T follicular helper cell (primary cell): Measurements from ENCODE around the gene CLEC19A.

ENCODE experiments used
- DNase-seq: peaks from one replicate; pipeline ENCODE4 v3.0.0-alpha.2; 2020; ENCODE audit warnings: low read depth
- total RNA-seq, 2 experiments: gene quantifications; one replicate each; lab custom pipeline; 2026; lab: John Stamatoyannopoulos, UW

CLEC19A gene
- total RNA-seq = 0 reads per million in 2 experiments

DNA sequence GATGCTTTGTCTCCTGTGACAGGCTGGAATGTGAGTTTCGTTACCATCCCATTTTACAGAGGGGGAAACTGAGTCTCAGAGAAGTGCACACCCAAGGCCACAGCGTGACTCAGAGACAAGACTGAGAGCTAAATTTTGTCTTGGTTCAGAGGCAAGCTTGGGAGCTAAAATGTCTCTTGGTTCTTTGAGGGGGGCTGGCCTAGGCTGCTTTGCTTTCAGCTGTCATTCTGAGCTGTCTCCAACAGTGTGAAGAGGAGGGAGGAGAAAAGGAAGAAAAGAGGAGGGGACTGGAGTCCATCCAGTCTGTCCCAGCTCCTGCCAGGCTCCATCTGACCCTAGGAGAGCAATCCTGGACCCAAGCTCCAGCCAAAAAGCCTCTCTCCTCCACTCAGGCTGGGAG is at the start of gene CLEC19A:
TSS of gene CLEC19A (plus strand) at position 301 of the 400 bp plus-strand sequence. CDS start 121 bp downstream, outside the sequence.
- DNase-seq = no peak

DNA sequence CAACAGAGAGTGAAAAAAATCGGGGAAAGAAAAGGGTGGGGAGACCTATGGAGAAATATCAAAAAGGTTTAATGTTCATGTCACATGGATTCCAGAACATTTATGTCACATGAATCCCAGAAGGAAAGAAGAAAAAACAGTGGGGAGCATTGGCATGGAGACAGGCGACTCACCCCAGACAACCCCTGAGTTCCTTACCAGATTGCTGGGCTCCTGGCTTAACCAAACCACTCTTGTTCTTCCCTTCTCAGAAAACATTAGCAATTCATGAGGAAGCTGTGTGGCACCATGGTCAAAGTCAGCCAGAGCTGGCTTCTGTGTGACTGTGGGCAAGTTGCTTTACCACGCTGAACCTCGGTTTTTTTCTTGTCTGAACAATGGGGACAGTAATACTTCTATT is 49.6 kb upstream of the CLEC19A start:
- no peak for DNase-seq

DNA sequence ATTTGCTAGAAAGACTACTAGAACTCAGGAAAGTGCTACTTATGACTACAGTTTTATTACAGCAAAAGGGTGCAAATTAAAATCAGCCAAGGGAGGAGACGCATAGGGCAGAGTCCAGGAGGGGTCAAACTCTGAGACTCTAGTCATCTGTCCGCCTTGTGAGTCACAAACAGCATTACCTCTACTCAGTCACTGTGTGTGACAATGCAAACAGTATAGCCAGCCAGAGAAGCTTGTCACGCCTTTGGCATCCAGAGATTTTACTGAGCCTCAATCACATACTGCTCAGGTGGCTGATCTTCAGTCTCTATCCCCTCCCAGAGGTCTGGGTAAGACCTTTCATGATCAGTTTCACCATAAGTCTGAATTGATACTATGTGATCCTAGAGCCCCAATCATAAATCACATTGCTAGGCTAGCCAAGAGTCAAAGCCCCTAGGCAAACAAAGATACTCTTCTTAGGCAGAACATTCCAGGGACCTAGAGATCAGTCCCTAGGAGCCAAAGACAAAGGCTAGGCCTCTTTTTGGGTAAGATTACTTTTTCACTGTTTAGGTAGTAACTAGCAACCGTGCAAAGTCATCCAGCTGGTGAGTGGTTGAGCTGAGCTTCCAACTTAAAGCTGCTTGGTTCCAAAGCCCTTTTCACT is 48.8 kb upstream of the CLEC19A start:
- DNase-seq = no peak

DNA sequence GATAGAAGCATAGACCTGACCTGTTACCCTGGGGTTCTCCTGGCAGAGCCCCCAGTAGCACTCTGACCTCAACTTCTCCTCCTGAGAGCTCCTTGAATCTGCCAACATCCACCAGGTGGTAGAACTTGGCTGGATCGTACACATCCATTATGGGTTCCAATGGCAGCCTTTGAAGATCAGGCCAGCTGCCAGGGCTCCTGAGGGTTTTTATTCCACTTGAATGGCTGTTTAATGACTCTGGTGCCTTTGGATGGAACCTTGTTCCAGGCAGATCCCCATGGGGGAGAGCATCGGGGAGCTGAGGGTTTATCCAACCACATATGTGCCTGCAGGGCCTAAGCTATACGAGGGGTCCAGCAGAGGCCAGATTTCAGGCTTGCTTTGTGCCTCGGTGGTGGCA is 47.1 kb upstream of the CLEC19A start:
- DNase-seq = no peak

DNA sequence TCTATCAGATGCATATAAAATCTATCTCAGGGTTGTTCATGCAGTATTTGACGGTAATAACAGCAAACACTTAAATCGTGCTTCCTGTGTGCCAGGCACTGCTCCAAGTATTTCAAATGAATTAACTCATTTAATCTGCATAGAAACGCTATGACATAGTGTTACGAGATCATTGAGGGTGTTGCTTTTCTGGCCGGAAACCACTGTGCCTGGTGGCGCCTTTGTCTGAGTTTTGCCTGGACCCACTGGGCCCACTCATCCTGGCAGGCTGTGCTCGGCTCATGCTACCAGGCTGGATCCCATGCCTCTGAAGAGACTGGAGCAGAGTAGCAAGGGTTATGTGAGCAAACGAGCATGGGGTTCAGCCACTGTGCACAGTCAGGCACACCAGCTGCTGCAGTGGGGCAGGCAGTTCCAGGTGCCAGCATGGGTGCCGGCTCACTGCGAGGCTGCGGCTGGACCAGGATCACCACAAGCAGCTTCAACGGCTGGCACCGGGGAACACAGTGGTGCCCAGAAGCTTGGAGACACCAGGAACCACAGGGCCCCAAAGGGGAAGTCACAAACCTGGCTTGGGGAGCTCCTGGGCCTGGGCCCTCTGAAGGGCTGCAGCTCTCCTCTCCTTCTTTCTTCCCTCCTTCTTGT is 45.9 kb upstream of the CLEC19A start:
- DNase-seq = no peak

DNA sequence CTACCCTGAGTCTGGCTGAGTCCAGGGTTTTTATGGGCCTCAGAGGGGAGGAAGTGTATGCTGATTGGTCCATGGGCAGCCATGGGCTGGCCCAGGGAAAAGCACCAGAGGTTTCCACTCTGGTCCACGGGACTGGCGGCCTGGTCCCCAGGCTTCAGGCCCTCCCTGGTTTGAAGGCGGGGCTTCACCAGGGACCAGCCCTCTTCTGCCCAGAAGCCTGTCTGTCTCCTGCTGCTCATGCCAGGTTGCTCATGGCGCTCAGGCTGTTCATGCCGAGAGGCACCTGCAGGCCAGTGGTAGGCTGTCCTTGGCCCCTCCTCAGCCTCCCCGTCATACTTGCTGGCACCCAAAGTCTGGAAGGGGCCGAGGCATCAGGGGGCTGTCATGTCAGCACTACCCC is 45.0 kb upstream of the CLEC19A start:
- no peak for DNase-seq

DNA sequence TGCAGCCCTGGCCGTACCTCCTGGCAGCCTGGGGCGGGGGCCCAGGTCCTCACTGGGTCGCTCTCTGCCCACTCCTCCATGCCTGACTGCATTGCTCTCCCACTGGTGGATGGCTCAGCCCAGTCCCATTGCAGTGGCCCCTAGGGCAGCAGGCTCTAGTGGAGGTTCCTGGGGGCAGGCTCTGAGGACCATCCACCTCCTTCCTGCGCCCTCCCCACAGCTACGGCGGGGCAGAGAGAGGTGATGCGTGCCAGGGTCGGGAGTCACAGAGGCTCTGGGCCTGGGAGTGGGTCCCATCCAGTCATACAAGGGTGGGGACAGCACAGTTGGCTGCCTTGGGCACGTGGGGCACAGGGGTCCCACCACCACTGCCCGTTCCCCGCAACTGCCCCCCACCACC is 44.0 kb upstream of the CLEC19A start:
- no peak for DNase-seq

DNA sequence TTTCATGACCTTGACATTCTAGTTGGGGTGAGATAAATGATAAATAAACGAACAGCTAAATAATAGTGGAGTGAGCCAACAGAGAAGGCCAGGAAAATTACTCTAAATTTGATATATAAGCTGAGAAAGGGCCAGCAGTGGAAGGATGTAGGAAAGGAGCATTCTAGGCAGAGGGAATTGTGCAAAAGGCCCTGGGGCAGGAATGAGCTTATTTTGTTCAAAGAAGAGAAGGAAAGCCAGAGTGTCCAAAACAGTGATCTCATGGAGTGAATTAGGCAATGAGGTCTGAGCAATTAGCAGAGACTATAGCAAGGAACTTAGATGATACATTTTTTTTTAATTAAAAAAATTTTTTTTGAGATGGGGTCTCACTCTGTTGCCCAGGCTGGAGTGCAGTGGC is 43.3 kb upstream of the CLEC19A start:
- DNase-seq = no peak

DNA sequence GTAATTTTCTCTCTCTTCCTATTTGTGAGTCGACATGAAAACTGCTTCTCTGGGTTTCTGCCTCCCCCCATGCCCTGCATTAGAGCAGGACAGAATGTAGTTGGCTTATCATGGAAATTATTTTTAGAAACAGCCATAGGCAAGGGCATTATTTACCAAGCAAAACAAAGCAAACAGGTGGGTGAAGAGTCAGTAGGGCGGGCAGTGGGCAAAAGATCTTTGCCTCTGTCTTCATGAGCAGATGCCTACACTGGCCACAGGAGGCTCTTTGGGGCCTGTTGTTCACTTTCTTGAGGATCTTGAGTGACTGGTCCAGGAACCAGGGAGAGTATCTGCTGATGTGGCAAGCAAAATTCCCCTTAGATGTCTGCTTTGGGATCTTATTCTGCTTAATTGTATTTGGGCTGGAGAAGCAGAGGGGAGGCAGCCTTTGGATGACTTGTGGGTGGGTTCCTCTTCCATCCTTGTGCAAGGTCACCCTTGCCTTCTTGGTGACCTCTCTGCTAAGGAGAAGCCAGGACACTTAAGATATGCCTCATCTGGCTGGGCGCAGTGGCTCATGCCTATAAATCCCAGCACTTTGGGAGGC is 42.5 kb upstream of the CLEC19A start:
- DNase-seq = no peak

DNA sequence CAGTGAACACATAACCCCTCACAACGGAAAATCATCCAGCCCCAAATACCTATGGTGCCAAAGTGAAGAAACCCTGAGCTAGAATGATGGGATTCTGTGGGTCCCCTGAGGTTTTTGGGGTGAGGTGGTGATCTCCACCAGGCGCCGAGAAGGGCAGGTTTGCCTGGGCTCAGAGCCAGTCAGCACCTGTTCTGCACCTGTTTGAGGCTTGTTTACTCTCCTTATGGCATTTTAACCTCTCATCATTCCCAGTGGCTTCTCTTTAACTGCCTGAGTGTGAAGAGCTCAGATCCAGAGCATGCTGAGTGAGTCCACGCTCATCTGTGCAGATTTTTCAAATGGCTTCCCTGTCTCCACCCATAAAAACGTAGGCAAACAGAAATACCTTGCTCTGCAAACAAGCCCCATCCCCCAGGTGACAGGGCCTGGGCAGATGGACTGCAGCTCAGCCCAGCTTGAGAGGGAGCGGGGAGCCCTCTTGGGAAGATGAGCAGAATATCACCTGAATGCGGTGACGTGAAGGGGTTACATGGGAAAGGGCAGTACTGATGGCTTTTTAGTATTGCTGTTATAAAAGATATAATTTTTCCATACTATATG is 40.1 kb upstream of the CLEC19A start:
- DNase-seq = no peak

DNA sequence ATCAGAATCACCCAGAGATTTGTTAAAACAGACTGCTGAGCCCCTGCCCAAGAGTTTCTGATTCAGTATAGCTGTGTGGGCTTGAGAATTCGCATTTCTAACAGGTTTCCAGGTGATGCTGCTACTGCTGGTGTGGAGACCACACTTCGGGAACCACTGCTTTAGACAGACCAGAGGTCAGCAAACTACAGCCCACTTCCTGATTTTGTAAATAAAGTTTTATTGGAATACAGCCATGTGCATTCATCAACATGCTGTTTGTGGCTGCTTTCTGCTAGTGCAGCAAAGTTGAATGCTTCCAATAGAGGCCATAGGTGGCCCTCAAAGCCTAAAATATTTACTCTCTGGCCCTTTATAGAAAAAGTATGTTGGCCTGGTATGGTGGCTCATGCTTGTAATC is 32.6 kb upstream of the CLEC19A start:
- DNase-seq = no peak

DNA sequence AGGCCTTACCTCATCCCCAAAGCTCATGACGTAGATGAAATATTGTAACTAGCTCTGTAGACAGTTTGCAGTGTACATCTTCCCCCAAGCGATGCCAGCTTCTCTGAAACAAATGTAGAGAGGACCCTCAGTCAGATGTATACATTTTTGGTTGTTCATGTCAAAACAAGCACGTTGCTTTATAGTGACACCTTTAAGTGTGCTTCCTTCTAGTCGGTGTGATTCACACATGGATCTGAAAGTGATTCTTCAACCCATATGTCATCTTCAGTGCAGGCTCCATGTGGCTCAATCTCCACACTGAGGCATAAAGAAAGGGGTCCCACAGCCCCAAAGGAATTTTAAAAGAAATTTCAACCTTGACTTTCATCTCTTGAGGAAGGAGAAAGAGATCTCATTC is 30.9 kb upstream of the CLEC19A start:
- no peak for DNase-seq

DNA sequence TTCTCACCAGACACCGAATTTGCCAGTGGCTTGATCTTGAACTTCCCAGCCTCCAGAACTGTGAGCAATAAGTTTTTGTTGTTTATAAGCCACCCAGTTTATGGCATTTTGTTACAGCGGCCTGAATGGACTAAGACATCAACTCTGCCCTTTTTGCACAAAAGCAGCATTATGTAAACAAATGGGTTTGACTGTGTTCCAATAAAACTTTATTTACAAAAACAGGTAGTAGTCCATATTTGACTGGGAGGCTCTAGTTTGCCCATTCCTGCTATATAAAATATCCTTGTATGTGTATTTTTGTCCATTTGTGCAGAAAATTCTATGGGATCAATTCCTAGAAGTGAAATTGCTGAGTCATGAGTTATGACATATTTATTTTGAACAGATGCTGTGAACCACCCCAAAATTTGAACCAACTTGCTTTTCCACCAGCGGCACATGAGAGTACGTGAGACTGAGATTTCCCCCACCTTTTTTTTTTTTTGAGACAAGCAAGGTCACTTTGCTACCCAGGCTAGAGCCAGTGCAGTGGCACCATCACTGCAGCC is 21.3 kb upstream of the CLEC19A start:
- DNase-seq = no peak

DNA sequence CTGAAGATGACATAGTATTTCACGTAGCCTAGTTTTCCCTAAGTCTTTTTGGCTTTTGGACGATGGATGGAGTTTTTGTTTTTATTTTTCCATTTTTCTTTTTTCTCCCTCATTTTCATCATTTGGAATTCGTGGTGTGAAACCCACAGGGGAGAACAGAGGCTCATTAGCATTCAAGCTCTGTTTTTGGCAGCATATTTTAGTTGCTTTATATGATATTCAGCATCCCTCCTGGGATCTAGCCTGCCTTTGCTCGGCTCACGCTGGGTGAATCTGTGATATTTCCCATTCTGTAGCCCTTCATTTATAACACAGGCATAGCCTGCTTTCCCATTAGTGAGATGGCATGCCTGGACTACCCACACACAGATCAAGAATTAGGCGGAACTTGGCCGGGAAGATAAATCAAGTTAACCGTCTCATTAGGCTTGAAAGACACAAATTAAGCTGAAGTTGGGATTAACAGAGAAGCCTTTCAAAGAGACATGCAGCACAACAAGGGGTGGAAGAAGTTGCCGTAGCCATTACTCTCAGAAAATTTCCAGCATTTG is 20.1 kb upstream of the CLEC19A start:
- no peak for DNase-seq

DNA sequence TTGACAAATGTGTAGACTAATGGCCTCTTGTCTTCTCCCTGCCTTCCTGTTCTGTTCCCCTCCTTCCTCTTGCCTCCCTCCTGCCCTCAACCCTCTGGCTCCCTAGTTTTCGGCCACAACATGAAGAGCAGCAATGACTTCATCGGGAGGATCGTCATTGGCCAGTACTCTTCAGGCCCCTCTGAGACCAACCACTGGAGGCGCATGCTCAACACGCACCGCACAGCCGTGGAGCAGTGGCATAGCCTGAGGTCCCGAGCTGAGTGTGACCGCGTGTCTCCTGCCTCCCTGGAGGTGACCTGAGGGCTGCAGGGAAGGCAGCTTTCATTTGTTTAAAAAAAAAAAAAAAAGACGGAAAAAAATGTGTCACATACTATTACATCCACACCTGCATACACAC is 18.8 kb upstream of the CLEC19A start:
- no peak for DNase-seq

DNA sequence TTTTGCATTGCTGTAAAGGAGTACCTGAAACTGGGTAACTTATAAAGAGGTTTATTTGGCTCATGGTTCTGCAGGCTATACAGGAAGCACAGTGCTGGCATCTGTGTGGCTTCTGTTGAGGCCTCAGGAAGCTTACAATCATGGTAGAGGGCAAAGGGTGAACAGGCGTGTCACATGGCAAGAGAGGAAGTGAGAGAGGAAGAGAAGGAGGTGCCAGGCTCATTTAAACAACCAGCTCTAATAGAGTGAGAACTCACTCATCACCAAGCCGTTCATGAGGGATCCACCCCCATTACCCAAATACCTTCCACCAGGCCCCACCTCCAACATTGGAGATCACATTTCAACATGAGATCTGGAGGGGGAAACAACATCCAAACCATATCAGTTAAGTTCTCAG is 16.4 kb upstream of the CLEC19A start:
- DNase-seq = no peak

DNA sequence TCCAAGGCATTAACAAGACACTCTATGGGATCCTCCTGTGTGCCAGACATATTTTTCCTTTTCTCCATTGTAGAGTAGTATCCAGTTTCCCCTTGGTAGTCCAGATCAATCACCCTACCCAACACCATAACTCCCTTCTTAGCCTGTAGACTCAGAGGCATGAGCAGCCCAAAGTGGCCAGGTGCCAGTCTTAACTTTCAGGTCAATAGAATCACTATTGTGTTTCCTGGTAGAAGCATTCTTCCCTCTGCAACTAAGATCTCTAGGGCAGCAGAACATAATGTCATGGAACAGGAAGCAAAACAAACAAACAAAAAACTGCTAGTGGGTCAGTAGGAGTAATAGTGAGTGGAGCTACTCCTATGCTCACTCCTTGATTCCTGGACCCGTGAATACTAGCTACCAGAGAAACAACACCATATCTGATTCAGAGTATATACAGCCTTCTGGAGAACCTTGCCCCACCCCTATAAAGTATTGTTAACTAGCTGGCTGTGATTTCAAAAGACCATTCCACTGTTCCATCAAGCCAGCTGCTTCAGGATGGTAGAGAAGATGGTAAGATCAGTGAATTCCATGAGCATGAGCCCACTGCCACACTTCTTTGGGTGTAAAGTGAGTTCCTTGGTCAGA is 11.2 kb upstream of the CLEC19A start:
- DNase-seq = no peak

DNA sequence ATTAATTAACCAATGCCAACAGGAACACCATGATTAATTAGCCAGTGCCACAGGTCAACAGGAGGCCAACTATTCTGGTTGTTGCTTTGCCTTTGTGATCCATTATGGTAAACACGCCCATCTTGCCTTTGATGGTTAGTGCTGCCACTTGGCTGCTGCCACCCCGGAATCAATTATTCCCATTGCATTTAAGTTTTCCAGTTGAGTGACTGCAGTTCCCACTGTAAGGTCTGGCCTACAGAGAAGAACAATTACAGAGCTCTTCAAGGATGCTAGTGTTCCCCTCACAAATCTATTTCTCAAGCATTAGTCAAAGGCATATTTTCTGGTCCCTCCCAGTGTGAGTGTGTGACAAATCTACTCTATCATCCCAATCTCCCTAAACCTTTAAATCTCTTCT is 7.1 kb upstream of the CLEC19A start:
- no peak for DNase-seq

DNA sequence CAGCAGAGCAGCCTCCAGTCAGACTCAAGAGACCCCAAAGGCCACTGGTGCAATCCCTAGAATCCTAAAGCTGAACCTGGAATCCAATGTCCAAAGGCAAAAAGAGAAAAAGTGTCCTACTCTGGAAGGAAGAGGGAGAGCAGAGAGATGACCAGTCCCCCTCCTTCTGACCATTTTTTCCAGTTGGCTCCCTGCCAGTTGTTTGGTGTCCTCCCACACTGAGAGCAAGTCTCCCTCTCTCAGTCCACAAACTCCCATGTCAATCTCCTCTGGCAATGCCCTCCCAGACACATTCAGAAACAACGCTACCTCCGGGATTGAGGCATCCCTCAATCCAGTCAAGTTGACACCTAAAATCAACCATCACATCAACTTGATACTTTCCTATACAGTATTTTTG is 4.3 kb upstream of the CLEC19A start:
- no peak for DNase-seq

DNA sequence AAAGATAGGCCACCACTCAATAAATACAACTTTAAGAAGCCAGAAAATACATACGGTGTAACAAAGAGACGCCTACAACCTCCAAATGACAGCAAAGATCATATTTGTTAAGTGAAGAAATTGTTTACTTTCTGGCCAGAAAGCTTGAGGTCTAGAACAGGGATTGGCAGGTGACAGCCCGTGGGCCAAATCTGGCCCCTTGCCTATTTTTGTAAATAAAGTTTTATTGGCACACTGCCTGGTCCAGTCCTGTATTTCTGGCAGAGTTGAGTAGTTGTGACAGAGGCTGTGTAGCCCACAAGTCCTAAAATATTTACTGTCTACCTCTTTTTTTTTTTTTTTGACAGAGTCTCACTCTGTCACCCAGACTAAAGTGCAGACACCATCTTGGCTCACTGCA is 3.4 kb upstream of the CLEC19A start:
- no peak for DNase-seq

DNA sequence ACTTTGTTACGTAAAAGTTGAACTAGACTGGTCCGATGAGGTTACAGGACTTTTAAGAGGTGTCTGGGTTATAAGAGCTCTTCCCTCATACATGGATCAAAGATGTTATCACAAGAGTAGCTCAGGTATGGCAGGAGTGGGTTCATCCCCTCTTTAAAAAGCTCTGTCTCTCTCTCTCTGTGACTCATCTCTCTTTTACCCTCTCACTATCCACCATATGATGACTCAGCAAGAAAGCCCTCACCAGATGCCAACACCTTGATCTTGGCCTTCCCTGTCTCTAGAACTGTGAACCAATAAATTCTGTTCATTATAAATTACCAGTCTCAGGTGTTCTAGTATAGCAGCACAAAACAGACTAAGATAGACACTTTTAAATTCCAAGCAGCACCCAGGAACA is 1.9 kb upstream of the CLEC19A start:
- no peak for DNase-seq

DNA sequence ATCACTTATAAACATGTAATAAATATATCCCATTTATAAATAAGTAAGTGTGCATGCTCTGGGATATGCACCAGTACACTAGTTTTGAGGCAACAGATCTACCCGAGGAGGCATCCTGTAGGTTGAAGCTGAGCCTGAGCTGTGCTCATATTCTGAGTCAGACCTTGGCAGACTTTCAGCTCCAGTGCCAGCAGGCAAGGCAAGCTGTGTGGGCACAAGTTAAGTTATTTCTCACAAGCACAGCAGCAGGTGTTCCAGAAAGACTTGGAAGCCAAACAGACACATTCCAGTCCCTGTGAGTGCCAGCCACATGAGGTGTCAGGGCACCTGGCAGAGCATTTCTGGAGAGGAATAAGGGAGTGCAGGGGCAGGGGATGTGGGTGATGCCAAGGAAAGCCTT is 1.3 kb upstream of the CLEC19A start:
- DNase-seq = no peak
